ENCODE data around the gene SF3A2.

GRCh38 chr19:2249010-2249866 lies 12.6 kb downstream of the SF3A2 start, which contains the start of gene AMH:
- TF ChIP-seq SUZ12 (IDR thresholded peaks at IDR 0.05; ENCODE audit: extremely low read depth, insufficient read depth, insufficient read length) (no peak), YY1 (IDR thresholded peaks at IDR 0.05; ENCODE audit: insufficient read depth, insufficient read length) (no peak)
